Endodermal cell (in vitro differentiated cells): Measurements from ENCODE around the gene BCL6. TPM values are rescaled to one million over a fixed set of nuclear protein-coding genes. Genes with fewer than 3 reads are reported as not detected.

ENCODE experiments used
- DNase-seq: peaks from one replicate; pipeline ENCODE4 v3.0.0-alpha.2; 2017
- H3K27ac ChIP-seq: 2 replicates; pipeline ENCODE4 v1.5.1; 2013; ENCODE audit warnings: mild to moderate bottlenecking, low read depth, low read length, moderate library complexity
- H3K27me3 ChIP-seq: 2 replicates; pipeline ENCODE4 v1.6.1; 2013; ENCODE audit warnings: mild to moderate bottlenecking, low read length, moderate library complexity; ENCODE audit not compliant: insufficient read depth, control insufficient read depth, poor library complexity, severe bottlenecking
- H3K36me3 ChIP-seq: 2 replicates; pipeline ENCODE4 v1.7.0; 2013; ENCODE audit warnings: mild to moderate bottlenecking, low read length, moderate library complexity; ENCODE audit not compliant: control insufficient read depth, insufficient read depth
- H3K4me1 ChIP-seq: one replicate; pipeline ENCODE4 v1.7.0; 2013; ENCODE audit warnings: low read length; ENCODE audit not compliant: control insufficient read depth, insufficient read depth
- H3K4me3 ChIP-seq: 2 replicates; pipeline ENCODE4 v1.5.1; 2013; ENCODE audit warnings: mild to moderate bottlenecking, low read length, moderate library complexity
- H3K9ac ChIP-seq: 2 replicates; pipeline ENCODE4 v1.6.1; 2013; ENCODE audit warnings: mild to moderate bottlenecking, low read length, moderate library complexity; ENCODE audit not compliant: poor library complexity, severe bottlenecking; ENCODE audit errors: extremely low read depth
- H3K9me3 ChIP-seq: 2 replicates; pipeline ENCODE4 v1.6.1; 2013; ENCODE audit warnings: mild to moderate bottlenecking, low read length, moderate library complexity; ENCODE audit not compliant: control insufficient read depth
- H3K27ac Mint-ChIP-seq: 2 replicates; pipeline ENCODE4 v1.8.0; 2020; ENCODE audit warnings: mixed read lengths
- H3K27me3 Mint-ChIP-seq: 2 replicates; pipeline ENCODE4 v1.8.0; 2021; ENCODE audit warnings: mild to moderate bottlenecking, mixed read lengths; ENCODE audit not compliant: insufficient read depth
- H3K36me3 Mint-ChIP-seq: 2 replicates; pipeline ENCODE4 v1.8.0; 2020; ENCODE audit warnings: low read depth, mixed read lengths
- H3K4me1 Mint-ChIP-seq: 2 replicates; pipeline ENCODE4 v1.8.0; 2020; ENCODE audit warnings: mixed read lengths
- H3K4me3 Mint-ChIP-seq: 2 replicates; pipeline ENCODE4 v1.8.0; 2020; ENCODE audit warnings: mild to moderate bottlenecking, moderate library complexity, mixed read lengths
- H3K9me3 Mint-ChIP-seq: 2 replicates; pipeline ENCODE4 v1.8.0; 2020; ENCODE audit warnings: mild to moderate bottlenecking, mixed read lengths
- CTCF ChIP-seq: fragments of 200-600 bp; sonication (generic); conservative IDR thresholded peaks from 2 replicates; pipeline ENCODE4 v1.5.0; 2021; ENCODE audit warnings: antibody characterized with exemption, mild to moderate bottlenecking
- WGBS, 2 experiments: methylation state at CpG; one replicate each; pipeline versions ENCODE4 v1.1.5 to v1.1.7; 2013; ENCODE audit warnings: missing lambda C conversion rate in 2 of 2, mixed read lengths in 1 of 2; ENCODE audit not compliant: insufficient coverage in 1 of 2, insufficient read length in 1 of 2; 5-methylcytosine and 5-hydroxymethylcytosine counted together
- total RNA-seq, 2 donors: library from RNA; stranded (reverse); fragmentation: NEBNext Ultra II Directional in 1 of 2; extraction: Animal tissue kit (Norgen Biotek cat#: 25700) in 1 of 2; gene quantifications; 2 replicates in 1 of 2; 3 replicates in 1 of 2; pipeline ENCODE4 v1.2.1, GENCODE V29; 2021

BCL6 gene
- total RNA-seq, 2 donors from 2014 or later: 3.8 to 3.9 TPM

- no peak overlapping the region for H3K27ac Mint-ChIP-seq
- DNase-seq: no peak
- 95 to 100% methylated on average over 1 to 5 of the region's 5 CpGs for WGBS, 2 experiments
- Histone ChIP-seq H3K4me3 (no peak overlapping the region), H3K36me3 (no peaks in the 10 kb centered on the region), H3K9ac (no peak overlapping the region), H3K4me1 (no peaks in the 10 kb centered on the region), H3K27me3 (no peaks in the 10 kb centered on the region), H3K9me3 (peaks cover 3% of the 10 kb centered on the region), H3K27ac (no peak overlapping the region)
- no peak overlapping the region for H3K4me3 Mint-ChIP-seq
- H3K27me3 Mint-ChIP-seq: peaks cover 12% of the 10 kb centered on the region
- peaks cover 6% of the 10 kb centered on the region for H3K4me1 Mint-ChIP-seq
- no peak for TF ChIP-seq CTCF
- H3K36me3 Mint-ChIP-seq: no peaks in the 10 kb centered on the region
- no peaks in the 10 kb centered on the region for H3K9me3 Mint-ChIP-seq
These were observed 26.5 kb downstream of the BCL6 start for GRCh38 chr3:187718802-187719201.

GRCh38 chr3:187717572-187717971 is 27.7 kb downstream of the BCL6 start:
- Mint-ChIP-seq H3K27ac (no peak overlapping the region), H3K4me3 (no peak overlapping the region), H3K27me3 (peaks cover 12% of the 10 kb centered on the region), H3K36me3 (no peaks in the 10 kb centered on the region), H3K9me3 (peaks cover 3% of the 10 kb centered on the region), H3K4me1 (peaks cover 6% of the 10 kb centered on the region)
- no peak for TF ChIP-seq CTCF
- no peaks in the 10 kb centered on the region for H3K4me1 ChIP-seq
- no peak overlapping the region for H3K27ac ChIP-seq
- H3K36me3 ChIP-seq: no peaks in the 10 kb centered on the region
- H3K9ac ChIP-seq: no peak overlapping the region
- DNase-seq: no peak
- no peak overlapping the region for H3K4me3 ChIP-seq
- H3K9me3 ChIP-seq: peaks cover 8% of the 10 kb centered on the region
- 76% methylated on average over 1 of the region's 1 CpG; no CpG with 5 or more reads in 1 of the 2 experiments for WGBS, 2 experiments
- H3K27me3 ChIP-seq: no peaks in the 10 kb centered on the region

- peaks cover 3% of the 10 kb centered on the region for H3K4me1 Mint-ChIP-seq
- H3K9ac ChIP-seq: no peak overlapping the region
- H3K9me3 Mint-ChIP-seq: peaks cover 3% of the 10 kb centered on the region
- DNase-seq: peak; percentile 94
- no peak overlapping the region for H3K27ac ChIP-seq
- H3K36me3 Mint-ChIP-seq: no peaks in the 10 kb centered on the region
- TF ChIP-seq CTCF: peak; percentile 91
- H3K27me3 ChIP-seq: no peaks in the 10 kb centered on the region
- no peak overlapping the region for H3K27ac Mint-ChIP-seq
- H3K4me3 ChIP-seq: no peak overlapping the region
- WGBS, 2 experiments: 34 to 40% methylated on average over 3 to 4 of the region's 4 CpGs
- peaks cover 8% of the 10 kb centered on the region for H3K9me3 ChIP-seq
- no peaks in the 10 kb centered on the region for H3K4me1 ChIP-seq
- H3K4me3 Mint-ChIP-seq: no peak overlapping the region
- H3K36me3 ChIP-seq: no peaks in the 10 kb centered on the region
- H3K27me3 Mint-ChIP-seq: peaks cover 12% of the 10 kb centered on the region
These were observed 30.8 kb downstream of the BCL6 start for GRCh38 chr3:187714404-187714979.
